DOHH2 (cell line): ENCODE data around the gene EPAS1.

Experiments used
- H3F3A ChIP-seq: fragments of 200-600 bp; sonication (generic), shearing (Covaris generic); 2 replicates; pipeline ENCODE4 v1.6.0; 2016; ENCODE audit warnings: antibody characterized with exemption, mild to moderate bottlenecking; ENCODE audit not compliant: control insufficient read depth, insufficient read depth
- H3K27ac ChIP-seq: fragments of 200-600 bp; sonication (generic); 2 replicates; pipeline ENCODE4 v1.5.1; 2014; ENCODE audit warnings: low read depth, mild to moderate bottlenecking, low read length, moderate library complexity
- H3K27me3 ChIP-seq: fragments of 200-600 bp; sonication (generic); 2 replicates; pipeline ENCODE4 v1.6.1; 2014; ENCODE audit warnings: mild to moderate bottlenecking, low read length, mixed read lengths; ENCODE audit not compliant: control insufficient read depth
- H3K36me3 ChIP-seq: fragments of 200-600 bp; sonication (generic); 2 replicates; pipeline ENCODE4 v1.6.1; 2014; ENCODE audit warnings: mild to moderate bottlenecking, low read length, moderate library complexity, mixed read lengths; ENCODE audit not compliant: control insufficient read depth
- H3K4me1 ChIP-seq: fragments of 200-600 bp; sonication (generic); 2 replicates; pipeline ENCODE4 v1.6.1; 2014; ENCODE audit warnings: mild to moderate bottlenecking, low read length, mixed read lengths; ENCODE audit not compliant: control insufficient read depth
- H3K4me2 ChIP-seq: fragments of 200-600 bp; sonication (generic); 2 replicates; pipeline ENCODE4 v1.6.0; 2014; ENCODE audit warnings: mild to moderate bottlenecking, low read length, moderate library complexity
- H3K4me3 ChIP-seq: fragments of 200-600 bp; sonication (generic); 2 replicates; pipeline ENCODE4 v1.5.1; 2014; ENCODE audit warnings: mild to moderate bottlenecking, low read length, mixed read lengths
- H3K79me2 ChIP-seq: fragments of 200-600 bp; sonication (generic); 2 replicates; pipeline ENCODE4 v1.6.1; 2014; ENCODE audit warnings: mild to moderate bottlenecking, low read length, mixed read lengths; ENCODE audit not compliant: control insufficient read depth
- H3K9me2 ChIP-seq: fragments of 200-600 bp; sonication (generic); replicated peaks from 2 replicates; pipeline ENCODE4 v1.6.1; 2014; ENCODE audit warnings: mild to moderate bottlenecking, low read length, mixed read lengths; ENCODE audit not compliant: control insufficient read depth
- H3K9me3 ChIP-seq: fragments of 200-600 bp; sonication (generic); 2 replicates; pipeline ENCODE4 v1.6.1; 2014; ENCODE audit warnings: antibody characterized with exemption, low read length, mixed read lengths; ENCODE audit not compliant: control insufficient read depth, insufficient read depth
- H4K20me1 ChIP-seq: fragments of 200-600 bp; sonication (generic); 2 replicates; pipeline ENCODE4 v1.6.0; 2014; ENCODE audit warnings: low read depth, mild to moderate bottlenecking, antibody characterized with exemption, low read length, moderate library complexity; ENCODE audit not compliant: control insufficient read depth, insufficient read depth
- EZH2phosphoT487 ChIP-seq: fragments of 200-600 bp; sonication (generic); IDR thresholded peaks from 2 replicates; pipeline ENCODE4 v1.6.1; 2017; ENCODE audit warnings: borderline replicate concordance, mild to moderate bottlenecking, antibody characterized with exemption, low read length, moderate library complexity, mixed read lengths
- TF ChIP-seq, protein P1 (sequence below): fragments of 200-600 bp; sonication (generic); IDR thresholded peaks from one replicate; pipeline ENCODE4 v1.5.1; 2014; ENCODE audit warnings: antibody characterized with exemption, mild to moderate bottlenecking, low read depth, low read length; ENCODE audit not compliant: poor library complexity, severe bottlenecking

EPAS1 gene

DNA sequence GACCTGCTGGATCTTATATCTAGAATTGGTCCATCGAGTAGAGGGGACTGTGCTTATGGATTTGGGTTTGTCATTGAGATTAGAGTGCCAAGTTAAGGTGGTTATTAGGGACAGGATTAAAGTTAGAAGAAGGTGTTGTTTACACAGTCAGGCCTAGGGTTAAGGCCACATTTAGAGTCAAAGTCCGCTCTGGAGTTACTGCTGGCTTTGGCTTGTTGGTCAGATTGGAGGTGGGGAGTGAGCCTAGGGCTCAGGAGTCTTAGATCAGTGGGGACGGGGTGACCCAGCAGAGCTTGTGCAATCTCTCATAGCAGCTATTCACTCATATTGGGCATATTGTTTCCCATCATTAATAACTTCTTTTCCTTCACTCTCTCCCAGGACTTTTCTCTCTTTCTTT lies 13.5 kb upstream of the EPAS1 start:
- no peaks in the 10 kb centered on the region for H3K9me2 ChIP-seq
- peaks cover 12% of the 10 kb centered on the region; the same call in 1 of the 2 replicates for H3K27me3 ChIP-seq
- no peak overlapping the region for H3K27ac ChIP-seq
- H3K4me3 ChIP-seq, result no peak overlapping the region
- no peaks in the 10 kb centered on the region for H3K9me3 ChIP-seq
- no peak overlapping the region for H3K4me2 ChIP-seq
- no peaks in the 10 kb centered on the region for H3F3A ChIP-seq
- no peaks in the 10 kb centered on the region for H3K36me3 ChIP-seq
- no peaks in the 10 kb centered on the region for H3K4me1 ChIP-seq
- no peaks in the 10 kb centered on the region for H4K20me1 ChIP-seq
- TF ChIP-seq, protein P1, sequence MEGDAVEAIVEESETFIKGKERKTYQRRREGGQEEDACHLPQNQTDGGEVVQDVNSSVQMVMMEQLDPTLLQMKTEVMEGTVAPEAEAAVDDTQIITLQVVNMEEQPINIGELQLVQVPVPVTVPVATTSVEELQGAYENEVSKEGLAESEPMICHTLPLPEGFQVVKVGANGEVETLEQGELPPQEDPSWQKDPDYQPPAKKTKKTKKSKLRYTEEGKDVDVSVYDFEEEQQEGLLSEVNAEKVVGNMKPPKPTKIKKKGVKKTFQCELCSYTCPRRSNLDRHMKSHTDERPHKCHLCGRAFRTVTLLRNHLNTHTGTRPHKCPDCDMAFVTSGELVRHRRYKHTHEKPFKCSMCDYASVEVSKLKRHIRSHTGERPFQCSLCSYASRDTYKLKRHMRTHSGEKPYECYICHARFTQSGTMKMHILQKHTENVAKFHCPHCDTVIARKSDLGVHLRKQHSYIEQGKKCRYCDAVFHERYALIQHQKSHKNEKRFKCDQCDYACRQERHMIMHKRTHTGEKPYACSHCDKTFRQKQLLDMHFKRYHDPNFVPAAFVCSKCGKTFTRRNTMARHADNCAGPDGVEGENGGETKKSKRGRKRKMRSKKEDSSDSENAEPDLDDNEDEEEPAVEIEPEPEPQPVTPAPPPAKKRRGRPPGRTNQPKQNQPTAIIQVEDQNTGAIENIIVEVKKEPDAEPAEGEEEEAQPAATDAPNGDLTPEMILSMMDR, result no peak
- TF ChIP-seq EZH2phosphoT487, result no peak
- no peaks in the 10 kb centered on the region for H3K79me2 ChIP-seq

DNA sequence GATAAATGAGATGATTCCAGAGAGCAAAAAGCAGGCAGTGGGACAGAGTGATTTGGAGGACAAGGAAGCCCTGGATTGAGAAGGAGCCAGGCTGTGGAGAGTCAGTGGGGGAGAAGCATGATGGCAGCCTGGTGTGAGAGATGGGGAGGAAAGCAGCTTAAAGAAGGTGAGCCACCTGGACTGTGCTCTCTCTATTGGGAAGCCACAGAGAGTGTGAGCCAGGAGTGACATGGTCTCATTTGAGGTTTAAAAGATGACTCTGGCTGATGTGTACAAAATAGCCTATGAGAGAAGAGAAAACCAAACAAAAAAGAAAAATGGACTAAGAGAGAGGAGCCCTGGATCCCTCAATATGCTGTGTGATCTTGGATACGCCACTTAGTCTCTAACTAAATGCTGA lies 12.9 kb upstream of the EPAS1 start:
- H4K20me1 ChIP-seq, result no peaks in the 10 kb centered on the region
- H3K4me1 ChIP-seq, result no peaks in the 10 kb centered on the region
- no peak for TF ChIP-seq EZH2phosphoT487
- TF ChIP-seq, protein P1, result no peak
- H3K36me3 ChIP-seq, result no peaks in the 10 kb centered on the region
- no peaks in the 10 kb centered on the region for H3K9me3 ChIP-seq
- no peaks in the 10 kb centered on the region for H3K79me2 ChIP-seq
- H3K4me2 ChIP-seq, result no peak overlapping the region
- H3K4me3 ChIP-seq, result no peak overlapping the region
- no peak overlapping the region for H3K27ac ChIP-seq
- peaks cover 14% of the 10 kb centered on the region for H3K27me3 ChIP-seq
- H3K9me2 ChIP-seq, result no peaks in the 10 kb centered on the region
- H3F3A ChIP-seq, result no peaks in the 10 kb centered on the region

DNA sequence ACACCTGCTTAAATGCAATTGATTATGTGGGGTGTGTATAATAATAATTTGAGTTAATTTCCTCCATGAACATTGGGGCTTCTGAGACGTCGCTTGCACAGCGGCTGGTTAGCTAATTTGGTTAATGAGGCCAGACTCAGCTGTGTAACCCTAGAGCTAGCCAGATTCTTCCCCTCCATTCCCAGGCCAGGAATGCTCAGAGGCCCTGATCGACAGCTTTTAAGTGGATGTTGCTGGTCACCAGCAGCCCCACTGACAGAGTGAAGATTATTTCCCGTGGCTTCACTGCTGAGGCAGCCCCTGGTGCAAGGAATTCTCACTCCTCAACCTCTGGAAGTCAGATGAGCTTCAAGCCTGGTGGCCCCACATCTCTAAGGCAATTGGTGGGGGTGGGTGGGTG lies 12.4 kb upstream of the EPAS1 start:
- no peaks in the 10 kb centered on the region for H3K9me2 ChIP-seq
- no peaks in the 10 kb centered on the region for H3K9me3 ChIP-seq

More for the DNA sequence above, 12.4 kb upstream of the EPAS1 start:
- Histone ChIP-seq H3K4me1 (no peaks in the 10 kb centered on the region), H3K4me3 (no peak overlapping the region), H3F3A (no peaks in the 10 kb centered on the region), H3K4me2 (no peak overlapping the region), H3K27ac (no peak overlapping the region), H3K36me3 (no peaks in the 10 kb centered on the region), H3K27me3 (peaks cover 15% of the 10 kb centered on the region), H4K20me1 (no peaks in the 10 kb centered on the region), H3K79me2 (no peaks in the 10 kb centered on the region)
- TF ChIP-seq, protein P1, result no peak
- no peak for TF ChIP-seq EZH2phosphoT487
